HG03066 (cell line): Measurements from ENCODE around the gene CEP63.

Experiments used
- ATAC-seq: cut with Tn5 transposase; IDR thresholded peaks from one replicate; pipeline ENCODE4 v1.9.1; 2021; ENCODE audit warnings: low read depth; ENCODE audit not compliant: unreplicated experiment

CEP63 gene

GRCh38 chr3:134622806-134623365 is 137.0 kb downstream of the CEP63 start:
- ATAC-seq, result no peak

GRCh38 chr3:134623615-134624245 is 137.9 kb downstream of the CEP63 start:
- ATAC-seq, result no peak
